GM23338 (cell line): ENCODE data around the gene LEKR1. TPM values are rescaled to one million over a fixed set of nuclear protein-coding genes. Genes with fewer than 3 reads are reported as not detected.

Source experiments
- ATAC-seq: fragments of 200-7000 bp; cut with Tn5 transposase; 3 replicates; pipeline ENCODE4 v1.9.1; 2020
- DNase-seq: peaks from one replicate; pipeline ENCODE4 v3.0.0-alpha.2; 2015; ENCODE audit warnings: low spot score
- H2AFZ ChIP-seq: fragments of 200-600 bp; sonication (generic); 2 replicates; pipeline ENCODE4 v1.8.0; 2016; ENCODE audit warnings: antibody characterized with exemption, mild to moderate bottlenecking, moderate library complexity
- H3F3A ChIP-seq: fragments of 200-600 bp; sonication (generic); replicated peaks from 2 replicates; pipeline ENCODE4 v1.8.0; 2017; ENCODE audit warnings: antibody characterized with exemption, mixed run types, low read depth
- H3K27ac ChIP-seq: fragments of 200-600 bp; sonication (generic); 2 replicates; pipeline ENCODE4 v1.6.1; 2016; ENCODE audit warnings: low read depth
- H3K27me3 ChIP-seq: fragments of 200-600 bp; sonication (generic); 2 replicates; pipeline ENCODE4 v1.8.0; 2016; ENCODE audit warnings: mild to moderate bottlenecking, mixed run types, moderate library complexity; ENCODE audit not compliant: insufficient read depth
- H3K36me3 ChIP-seq: fragments of 200-600 bp; sonication (generic); 2 replicates; pipeline ENCODE4 v1.8.0; 2016; ENCODE audit warnings: mild to moderate bottlenecking; ENCODE audit not compliant: insufficient read depth
- H3K4me1 ChIP-seq: fragments of 200-600 bp; sonication (generic); 2 replicates; pipeline ENCODE4 v1.8.0; 2016; ENCODE audit warnings: mild to moderate bottlenecking, moderate library complexity; ENCODE audit not compliant: insufficient read depth
- H3K4me2 ChIP-seq: fragments of 200-600 bp; sonication (generic); 2 replicates; pipeline ENCODE4 v1.7.1; 2017; ENCODE audit warnings: mixed run types
- H3K4me3 ChIP-seq: fragments of 200-600 bp; sonication (generic); 2 replicates; pipeline ENCODE4 v1.6.1; 2016; ENCODE audit warnings: mixed run types
- H3K79me2 ChIP-seq: fragments of 200-600 bp; sonication (generic); replicated peaks from 2 replicates; pipeline ENCODE4 v1.8.0; 2017; ENCODE audit warnings: mild to moderate bottlenecking; ENCODE audit not compliant: insufficient read depth
- H3K9me2 ChIP-seq: fragments of 200-600 bp; sonication (generic); 2 replicates; pipeline ENCODE4 v1.8.0; 2017; ENCODE audit not compliant: insufficient read depth
- H4K20me1 ChIP-seq: fragments of 200-600 bp; sonication (generic); replicated peaks from 2 replicates; pipeline ENCODE4 v1.8.0; 2017; ENCODE audit warnings: mild to moderate bottlenecking; ENCODE audit not compliant: insufficient read depth
- H3K27ac Mint-ChIP-seq: 2 replicates; pipeline ENCODE4 v1.8.0; 2020; ENCODE audit warnings: inconsistent platforms, mild to moderate bottlenecking, moderate library complexity, mixed read lengths
- H3K27me3 Mint-ChIP-seq: 3 replicates; pipeline ENCODE4 v1.8.0; 2022; ENCODE audit warnings: low read depth, mild to moderate bottlenecking, moderate library complexity, mixed read lengths, inconsistent platforms; ENCODE audit not compliant: insufficient read depth, poor library complexity
- H3K36me3 Mint-ChIP-seq: 3 replicates; pipeline ENCODE4 v1.8.0; 2021; ENCODE audit warnings: low read depth, mild to moderate bottlenecking, inconsistent platforms, moderate library complexity, mixed read lengths
- H3K4me1 Mint-ChIP-seq: 3 replicates; pipeline ENCODE4 v1.8.0; 2020; ENCODE audit warnings: mild to moderate bottlenecking, inconsistent platforms, mixed read lengths
- H3K4me3 Mint-ChIP-seq: 3 replicates; pipeline ENCODE4 v1.8.0; 2021; ENCODE audit warnings: moderate library complexity, mild to moderate bottlenecking, inconsistent platforms, mixed read lengths
- H3K9me3 Mint-ChIP-seq: 3 replicates; pipeline ENCODE4 v1.8.0; 2020; ENCODE audit warnings: moderate library complexity, mild to moderate bottlenecking, inconsistent platforms, mixed read lengths
- CREB1 ChIP-seq: fragments of 250-450 bp; sonication (Bioruptor Pico); IDR thresholded peaks from 2 replicates; pipeline ENCODE4 v1.5.0; 2020; ENCODE audit warnings: low read depth, mild to moderate bottlenecking, moderate library complexity
- CTCF ChIP-seq, 2 experiments: fragments of 200-600 bp in 1 of 2; sonication (generic) in 1 of 2; conservative IDR thresholded peaks; 2 replicates each; pipeline versions ENCODE4 v1.5.1 to v1.6.1; 2016 to 2017; ENCODE audit warnings: antibody characterized with exemption in 2 of 2, low read depth in 2 of 2, mild to moderate bottlenecking in 2 of 2, moderate library complexity in 1 of 2
- ETS1 ChIP-seq: IDR thresholded peaks from 2 replicates; pipeline ENCODE4 v1.6.1; 2016; ENCODE audit warnings: antibody characterized with exemption
- EZH2 ChIP-seq: fragments of 200-600 bp; sonication (generic); IDR thresholded peaks from one replicate; pipeline ENCODE4 v1.8.0; 2017; ENCODE audit warnings: antibody characterized with exemption, mild to moderate bottlenecking, low read depth; ENCODE audit not compliant: unreplicated experiment
- EZH2phosphoT487 ChIP-seq: fragments of 200-600 bp; sonication (generic); IDR thresholded peaks from one replicate; pipeline ENCODE4 v1.8.1; 2018; ENCODE audit warnings: antibody characterized with exemption; ENCODE audit not compliant: unreplicated experiment
- JUNB ChIP-seq: IDR thresholded peaks from one replicate; pipeline ENCODE4 v1.6.1; 2016; ENCODE audit warnings: antibody characterized with exemption; ENCODE audit not compliant: unreplicated experiment
- NANOG ChIP-seq: IDR thresholded peaks from 2 replicates; pipeline ENCODE4 v1.6.1; 2016; ENCODE audit warnings: antibody characterized with exemption, borderline replicate concordance
- POLR2AphosphoS5 ChIP-seq: IDR thresholded peaks from 2 replicates; pipeline ENCODE4 v1.6.1; 2016; ENCODE audit warnings: antibody characterized with exemption, low read depth
- REST ChIP-seq: IDR thresholded peaks from one replicate; pipeline ENCODE4 v1.6.1; 2018; ENCODE audit warnings: antibody characterized with exemption; ENCODE audit not compliant: unreplicated experiment
- STAT1 ChIP-seq: IDR thresholded peaks from one replicate; pipeline ENCODE4 v1.6.1; 2016; ENCODE audit warnings: antibody characterized with exemption; ENCODE audit not compliant: unreplicated experiment
- ZNF114 ChIP-seq: fragments of 250-450 bp; sonication (Bioruptor Pico); IDR thresholded peaks from 2 replicates; pipeline ENCODE4 v1.5.0; 2020; ENCODE audit warnings: mild to moderate bottlenecking, moderate library complexity
- ZNF331 ChIP-seq: fragments of 250-450 bp; sonication (Bioruptor Pico); IDR thresholded peaks from 2 replicates; pipeline ENCODE4 v1.5.0; 2020; ENCODE audit warnings: low read depth, mild to moderate bottlenecking, moderate library complexity
- ZNF462 ChIP-seq: fragments of 250-450 bp; sonication (Bioruptor Pico); IDR thresholded peaks from 2 replicates; pipeline ENCODE4 v1.5.0; 2020; ENCODE audit warnings: mild to moderate bottlenecking, moderate library complexity
- polyA plus RNA-seq: library from polyadenylated mRNA; unstranded; fragments of >200 nt; fragmentation: Nextera tagmentation; extraction: Ambion mirVana; gene quantifications from 2 replicates; pipeline ENCODE4 v1.2.1, GENCODE V29; 2016
- total RNA-seq: library from RNA; depleted of rRNA; stranded (reverse); fragments of >200 nt; shearing (Covaris generic); gene quantifications from 2 replicates; pipeline ENCODE4 v1.2.3, GENCODE V29; 2014

LEKR1 gene
- total and polyA plus RNA-seq, 2 experiments from 2014 or later = not detected

GRCh38 chr3:156837115-156837514 lies 11.0 kb downstream of the LEKR1 start:
- Mint-ChIP-seq H3K27me3 (peaks cover 5% of the 10 kb centered on the region), H3K27ac (no peak overlapping the region), H3K9me3 (no peaks in the 10 kb centered on the region), H3K4me1 (peaks cover 49% of the 10 kb centered on the region), H3K36me3 (no peaks in the 10 kb centered on the region; the same call in 2 of the 3 replicates), H3K4me3 (no peak overlapping the region)
- TF ChIP-seq ZNF114 (CRISPR knock-in tag) (no peak), JUNB (no peak), CREB1 (CRISPR knock-in tag) (no peak), REST (no peak), STAT1 (no peak), EZH2phosphoT487 (no peak), CTCF (conservative IDR thresholded peaks at IDR 0.05; ENCODE audit: low read depth in 2 of 2) (no peak), ZNF331 (CRISPR knock-in tag) (no peak), ETS1 (no peak), POLR2AphosphoS5 (no peak), EZH2 (no peak), ZNF462 (no peak), NANOG (no peak)
- ATAC-seq (no peak), DNase-seq (no peak)
- H3K4me3 ChIP-seq = no peak overlapping the region
- H3K79me2 ChIP-seq = no peaks in the 10 kb centered on the region
- H3K4me1 ChIP-seq = peaks cover 31% of the 10 kb centered on the region
- no peak overlapping the region for H2AFZ ChIP-seq
- no peak overlapping the region for H3K4me2 ChIP-seq
- H3F3A ChIP-seq = no peaks in the 10 kb centered on the region
- H3K9me2 ChIP-seq = 0 out of 2 replicates have a peak, but pooled peaks cover 4% of the 10 kb centered on the region
- no peaks in the 10 kb centered on the region for H4K20me1 ChIP-seq
- H3K27ac ChIP-seq = no peak overlapping the region
- peaks cover 60% of the 10 kb centered on the region for H3K27me3 ChIP-seq
- H3K36me3 ChIP-seq = no peaks in the 10 kb centered on the region
